Prostate gland (tissue), 2 donors: ENCODE measurements around the gene SLIT3. TPM values are rescaled to one million over a fixed set of nuclear protein-coding genes. Genes with fewer than 3 reads are reported as not detected.
A peak's percentile ranks its signal among the peaks of the same experiment; 100 is the strongest.

Experiments used
- DNase-seq: peaks from one replicate; pipeline ENCODE4 v3.0.0-alpha.2; 2019; ENCODE audit warnings: low spot score
- H3K27ac ChIP-seq, 2 donors: fragments of 200-600 bp; sonication (generic); 2 replicates each; pipeline ENCODE4 v1.5.1; 2017 to 2019
- H3K27me3 ChIP-seq: fragments of 200-600 bp; sonication (generic); replicated peaks from 2 replicates; pipeline ENCODE4 v1.5.1; 2019; ENCODE audit not compliant: insufficient read depth
- H3K36me3 ChIP-seq, 2 donors: fragments of 200-600 bp; sonication (generic); 1 replicate in 1 of 2; 2 replicates in 1 of 2; pipeline versions ENCODE4 v1.5.1 to v1.8.1; 2017 to 2019
- H3K4me1 ChIP-seq: fragments of 200-600 bp; sonication (generic); replicated peaks from 2 replicates; pipeline ENCODE4 v1.5.1; 2019
- H3K4me3 ChIP-seq, 2 donors: fragments of 200-600 bp; sonication (generic); 2 replicates each; pipeline ENCODE4 v1.5.1; 2017 to 2019
- H3K9me3 ChIP-seq: fragments of 200-600 bp; sonication (generic); 2 replicates; pipeline ENCODE4 v1.5.1; 2017
- POLR2A ChIP-seq: fragments of 450-650 bp; IDR thresholded peaks from one replicate; pipeline ENCODE4 v1.6.1; 2016; ENCODE audit warnings: antibody characterized with exemption, mild to moderate bottlenecking
- POLR2AphosphoS5 ChIP-seq: sonication (generic); formaldehyde crosslinking; IDR thresholded peaks from one replicate; pipeline ENCODE4 v1.6.1; 2017; ENCODE audit warnings: antibody characterized with exemption
- WGBS: methylation state at CpG from one replicate; pipeline ENCODE4 v1.1.5; 2018; 5-methylcytosine and 5-hydroxymethylcytosine counted together
- intact Hi-C: fragments of 100-400 bp; cut with DNase I; formaldehyde crosslinking; loops from one replicate; pipeline ENCODE4 v1.14.2; 2022
- total RNA-seq, 2 donors: library from RNA; depleted of rRNA; stranded (reverse); fragments of >200 nt; gene quantifications; one replicate each; pipeline ENCODE4 v1.1.0, GENCODE V29; 2016
- TF ChIP-seq, protein P1 (sequence below), 4 experiments: fragments of 200-600 bp in 2 of 4; fragments of 450-650 bp in 2 of 4; sonication (generic) in 2 of 4; IDR thresholded peaks; 1 replicate in 3 of 4; 2 replicates in 1 of 4; pipeline ENCODE4 v1.5.1; 2016 to 2019; ENCODE audit warnings: antibody characterized with exemption in 4 of 4, mild to moderate bottlenecking in 2 of 4, moderate library complexity in 2 of 4

Gene SLIT3
- total RNA-seq, 2 donors from 2014 or later: 8.3 TPM

DNA sequence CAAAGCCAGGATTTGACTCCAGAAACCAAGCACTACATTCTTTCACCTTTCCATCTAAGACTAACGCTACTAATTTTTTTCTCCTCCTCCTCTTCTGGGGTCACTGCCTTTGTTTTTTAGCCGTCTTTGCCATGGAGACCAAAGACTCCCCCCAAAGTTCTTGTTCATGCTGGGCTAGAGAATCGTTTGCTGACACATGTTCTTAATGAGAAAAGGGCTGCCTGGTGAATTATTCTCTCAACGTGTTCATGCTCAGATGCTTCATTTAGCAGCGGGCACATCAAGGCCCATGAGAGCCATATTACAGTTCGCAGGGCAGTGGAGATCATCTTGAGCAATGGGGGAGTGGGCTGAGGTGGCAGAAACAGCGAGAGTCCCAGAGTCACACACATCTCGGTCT is 134.9 kb downstream of the SLIT3 start:
- H3K27me3 ChIP-seq: no peaks in the 10 kb centered on the region
- intact Hi-C loops: no loop called here
- no peak for DNase-seq
- TF ChIP-seq, protein P1, sequence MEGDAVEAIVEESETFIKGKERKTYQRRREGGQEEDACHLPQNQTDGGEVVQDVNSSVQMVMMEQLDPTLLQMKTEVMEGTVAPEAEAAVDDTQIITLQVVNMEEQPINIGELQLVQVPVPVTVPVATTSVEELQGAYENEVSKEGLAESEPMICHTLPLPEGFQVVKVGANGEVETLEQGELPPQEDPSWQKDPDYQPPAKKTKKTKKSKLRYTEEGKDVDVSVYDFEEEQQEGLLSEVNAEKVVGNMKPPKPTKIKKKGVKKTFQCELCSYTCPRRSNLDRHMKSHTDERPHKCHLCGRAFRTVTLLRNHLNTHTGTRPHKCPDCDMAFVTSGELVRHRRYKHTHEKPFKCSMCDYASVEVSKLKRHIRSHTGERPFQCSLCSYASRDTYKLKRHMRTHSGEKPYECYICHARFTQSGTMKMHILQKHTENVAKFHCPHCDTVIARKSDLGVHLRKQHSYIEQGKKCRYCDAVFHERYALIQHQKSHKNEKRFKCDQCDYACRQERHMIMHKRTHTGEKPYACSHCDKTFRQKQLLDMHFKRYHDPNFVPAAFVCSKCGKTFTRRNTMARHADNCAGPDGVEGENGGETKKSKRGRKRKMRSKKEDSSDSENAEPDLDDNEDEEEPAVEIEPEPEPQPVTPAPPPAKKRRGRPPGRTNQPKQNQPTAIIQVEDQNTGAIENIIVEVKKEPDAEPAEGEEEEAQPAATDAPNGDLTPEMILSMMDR (IDR thresholded peaks at IDR 0.05): no peak
- no peak for TF ChIP-seq POLR2AphosphoS5
- no peak for TF ChIP-seq POLR2A
- no peaks in the 10 kb centered on the region for H3K4me1 ChIP-seq
- H3K36me3 ChIP-seq: no peaks in the 10 kb centered on the region
- H3K27ac ChIP-seq: no peak overlapping the region
- WGBS: 96% methylated on average over 8 of the region's 8 CpGs
- no peaks in the 10 kb centered on the region for H3K9me3 ChIP-seq
- no peak overlapping the region for H3K4me3 ChIP-seq

DNA sequence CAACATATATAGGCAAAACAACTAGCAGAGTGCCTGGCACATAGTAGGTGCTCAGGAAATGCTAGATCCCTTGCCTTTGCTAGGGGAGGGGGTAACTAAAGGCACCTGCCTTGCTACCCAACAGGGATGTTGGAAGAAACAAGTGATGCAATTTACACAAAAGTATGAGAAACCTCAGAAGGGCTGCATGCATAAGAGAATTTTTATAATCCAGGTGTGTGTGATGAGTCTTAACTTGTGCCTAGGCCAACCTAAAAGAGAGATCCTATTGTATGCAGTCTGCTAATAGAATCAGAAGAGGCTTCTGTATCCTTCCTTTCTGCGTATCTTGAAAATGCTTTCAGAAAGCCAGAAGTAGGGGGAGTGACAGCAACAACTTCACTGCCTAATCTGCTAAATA is 135.9 kb downstream of the SLIT3 start:
- WGBS: 74% methylated on average over 1 of the region's 1 CpG
- intact Hi-C loops: no loop called here
- Histone ChIP-seq H3K27me3 (no peaks in the 10 kb centered on the region), H3K4me1 (no peaks in the 10 kb centered on the region), H3K9me3 (no peaks in the 10 kb centered on the region), H3K36me3 (no peaks in the 10 kb centered on the region), H3K4me3 (no peak overlapping the region), H3K27ac (no peak overlapping the region)
- DNase-seq: no peak
- TF ChIP-seq POLR2AphosphoS5 (no peak), POLR2A (no peak)
- TF ChIP-seq, protein P1 (IDR thresholded peaks at IDR 0.05): no peak

DNA sequence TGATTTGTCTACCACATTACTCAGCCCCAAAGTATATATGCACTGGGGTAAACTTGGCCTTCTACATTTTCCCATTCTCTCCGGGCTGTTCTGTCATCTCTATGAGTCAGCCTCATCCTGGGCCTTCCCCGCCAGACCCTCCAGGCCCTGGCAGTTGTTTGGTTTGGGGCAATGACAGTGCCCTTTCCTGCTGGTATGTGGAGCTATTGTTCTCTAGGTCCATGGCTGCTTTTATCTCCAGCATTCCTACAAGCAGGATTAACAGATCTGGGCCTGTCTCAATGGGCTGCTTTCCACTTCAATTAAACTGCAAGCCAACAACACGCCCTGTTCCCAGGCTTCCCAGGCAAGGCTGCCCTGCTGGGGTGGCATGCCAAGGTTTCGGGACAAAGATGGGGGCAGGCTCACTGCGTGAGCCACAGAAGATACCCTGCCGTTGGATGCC is 136.4 kb downstream of the SLIT3 start:
- no peaks in the 10 kb centered on the region for H3K27me3 ChIP-seq
- H3K27ac ChIP-seq: no peak overlapping the region
- no peaks in the 10 kb centered on the region for H3K4me1 ChIP-seq
- TF ChIP-seq POLR2AphosphoS5: peak; percentile 87
- no peak for TF ChIP-seq POLR2A
- TF ChIP-seq, protein P1 (IDR thresholded peaks at IDR 0.05): no peak
- H3K36me3 ChIP-seq: no peaks in the 10 kb centered on the region
- WGBS: 27% methylated on average over 6 of the region's 6 CpGs
- DNase-seq: peak; percentile 87
- H3K9me3 ChIP-seq: no peaks in the 10 kb centered on the region
- no peak overlapping the region for H3K4me3 ChIP-seq
- intact Hi-C loops: no loop called here

DNA sequence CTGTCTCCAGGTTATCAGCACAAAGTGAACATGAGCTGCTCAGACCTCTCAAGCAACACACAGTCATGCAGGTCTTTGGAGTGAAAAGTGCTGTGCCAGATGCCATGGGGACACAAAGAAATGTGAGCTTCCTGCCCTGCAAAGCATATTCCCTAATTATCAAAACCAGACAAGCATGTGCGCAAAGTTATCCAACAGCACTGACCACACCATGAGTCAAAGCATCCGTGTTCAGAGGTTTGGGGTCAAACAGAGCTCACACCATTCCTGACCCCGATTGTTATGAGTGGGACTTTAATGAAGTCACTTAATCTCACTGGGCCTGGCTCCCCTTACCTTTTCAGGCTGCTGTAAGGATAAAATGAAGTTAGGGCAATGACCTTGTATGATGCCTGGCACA is 138.5 kb downstream of the SLIT3 start:
- 93% methylated on average over 3 of the region's 3 CpGs for WGBS
- no peak overlapping the region for H3K27ac ChIP-seq
- intact Hi-C loops: no loop called here

More for the DNA sequence above, 138.5 kb downstream of the SLIT3 start:
- TF ChIP-seq, protein P1 (IDR thresholded peaks at IDR 0.05): no peak
- TF ChIP-seq POLR2AphosphoS5 (no peak), POLR2A (no peak)
- Histone ChIP-seq H3K27me3 (no peaks in the 10 kb centered on the region), H3K9me3 (no peaks in the 10 kb centered on the region), H3K4me3 (no peak overlapping the region), H3K36me3 (no peaks in the 10 kb centered on the region), H3K4me1 (no peaks in the 10 kb centered on the region)
- no peak for DNase-seq
